SK-N-SH treated with all-trans-retinoic acid at 6 μM for 48 hours (cell line): ENCODE measurements around the gene LILRB5.

Experiments used
- BACH2 ChIP-seq: fragments of 250-450 bp; sonication (Bioruptor Pico); IDR thresholded peaks from 2 replicates; pipeline ENCODE4 v1.9.0; 2021; ENCODE audit warnings: mild to moderate bottlenecking, borderline replicate concordance
- SNAI2 ChIP-seq: fragments of 250-450 bp; sonication (Bioruptor Pico); IDR thresholded peaks from 2 replicates; pipeline ENCODE4 v1.5.0; 2020; ENCODE audit warnings: mild to moderate bottlenecking, moderate library complexity
- TOX ChIP-seq: fragments of 250-450 bp; sonication (Bioruptor Pico); IDR thresholded peaks from 2 replicates; pipeline ENCODE4 v1.8.0; 2021; ENCODE audit warnings: mild to moderate bottlenecking, moderate library complexity, borderline replicate concordance
- ZC3H10 ChIP-seq: fragments of 250-450 bp; sonication (Bioruptor Pico); IDR thresholded peaks from 2 replicates; pipeline ENCODE4 v1.5.1; 2021; ENCODE audit warnings: mild to moderate bottlenecking, moderate library complexity
- ZFP3 ChIP-seq: fragments of 250-450 bp; sonication (Bioruptor Pico); IDR thresholded peaks from 2 replicates; pipeline ENCODE4 v1.5.0; 2020; ENCODE audit warnings: mild to moderate bottlenecking, moderate library complexity
- ZNF8 ChIP-seq: fragments of 450-650 bp; formaldehyde crosslinking; IDR thresholded peaks from 2 replicates; pipeline ENCODE4 v1.5.0; 2020; ENCODE audit warnings: mild to moderate bottlenecking, moderate library complexity
- TF ChIP-seq, protein P1 (sequence below): fragments of 250-450 bp; sonication (Bioruptor Pico); IDR thresholded peaks from 2 replicates; pipeline ENCODE4 v1.5.1; 2021; ENCODE audit warnings: mild to moderate bottlenecking, moderate library complexity
- TF ChIP-seq, protein P2 (sequence below): fragments of 250-450 bp; sonication (Bioruptor Pico); IDR thresholded peaks from 2 replicates; pipeline ENCODE4 v1.8.0; 2020; ENCODE audit warnings: mild to moderate bottlenecking, moderate library complexity, borderline replicate concordance
- TF ChIP-seq, protein P3 (sequence below): fragments of 250-450 bp; sonication (Bioruptor Pico); IDR thresholded peaks from 2 replicates; pipeline ENCODE4 v1.5.0; 2020; ENCODE audit warnings: mild to moderate bottlenecking, moderate library complexity

DNA sequence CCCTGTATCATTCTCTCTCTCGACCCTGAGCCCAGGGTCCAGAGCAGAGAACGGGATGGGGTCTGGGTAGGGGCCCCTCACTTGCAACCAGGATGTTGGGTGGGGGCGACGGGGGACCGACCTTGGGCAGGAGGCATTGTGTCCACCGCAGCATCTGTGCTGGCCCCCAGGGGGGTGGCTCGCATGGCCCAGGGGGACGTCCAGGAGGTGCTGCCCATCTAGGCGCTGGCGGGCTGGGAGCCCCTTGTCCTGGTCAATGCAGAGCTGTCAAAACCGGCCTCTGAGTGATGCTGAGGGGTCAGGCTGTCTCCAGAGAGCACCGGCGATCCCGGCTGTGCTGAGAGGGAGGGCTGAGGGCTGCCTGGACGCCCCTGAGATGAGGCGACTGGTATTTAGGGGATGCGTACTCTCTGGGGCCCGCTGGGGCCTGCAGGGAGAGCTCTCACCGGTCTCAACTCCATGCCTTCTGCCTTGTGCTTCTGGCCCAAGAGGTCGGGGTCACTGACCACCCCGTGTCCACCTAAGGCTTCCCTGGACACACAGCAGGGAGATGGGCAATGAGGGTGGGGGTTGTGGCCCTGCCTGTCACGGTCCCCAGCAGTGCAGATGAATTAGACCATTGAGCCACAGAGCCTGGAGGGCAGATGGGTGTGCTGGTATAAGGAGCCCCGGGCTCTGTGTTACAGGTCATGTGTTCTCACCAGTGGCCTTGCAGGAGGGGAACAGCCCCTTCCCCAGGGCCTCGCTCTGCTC lies 47.8 kb downstream of the LILRB5 start:
- TF ChIP-seq BACH2 (CRISPR knock-in tag) = no peak
- TF ChIP-seq, protein P1, sequence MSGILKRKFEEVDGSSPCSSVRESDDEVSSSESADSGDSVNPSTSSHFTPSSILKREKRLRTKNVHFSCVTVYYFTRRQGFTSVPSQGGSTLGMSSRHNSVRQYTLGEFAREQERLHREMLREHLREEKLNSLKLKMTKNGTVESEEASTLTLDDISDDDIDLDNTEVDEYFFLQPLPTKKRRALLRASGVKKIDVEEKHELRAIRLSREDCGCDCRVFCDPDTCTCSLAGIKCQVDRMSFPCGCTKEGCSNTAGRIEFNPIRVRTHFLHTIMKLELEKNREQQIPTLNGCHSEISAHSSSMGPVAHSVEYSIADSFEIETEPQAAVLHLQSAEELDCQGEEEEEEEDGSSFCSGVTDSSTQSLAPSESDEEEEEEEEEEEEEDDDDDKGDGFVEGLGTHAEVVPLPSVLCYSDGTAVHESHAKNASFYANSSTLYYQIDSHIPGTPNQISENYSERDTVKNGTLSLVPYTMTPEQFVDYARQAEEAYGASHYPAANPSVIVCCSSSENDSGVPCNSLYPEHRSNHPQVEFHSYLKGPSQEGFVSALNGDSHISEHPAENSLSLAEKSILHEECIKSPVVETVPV = no peak
- TF ChIP-seq, protein P2, sequence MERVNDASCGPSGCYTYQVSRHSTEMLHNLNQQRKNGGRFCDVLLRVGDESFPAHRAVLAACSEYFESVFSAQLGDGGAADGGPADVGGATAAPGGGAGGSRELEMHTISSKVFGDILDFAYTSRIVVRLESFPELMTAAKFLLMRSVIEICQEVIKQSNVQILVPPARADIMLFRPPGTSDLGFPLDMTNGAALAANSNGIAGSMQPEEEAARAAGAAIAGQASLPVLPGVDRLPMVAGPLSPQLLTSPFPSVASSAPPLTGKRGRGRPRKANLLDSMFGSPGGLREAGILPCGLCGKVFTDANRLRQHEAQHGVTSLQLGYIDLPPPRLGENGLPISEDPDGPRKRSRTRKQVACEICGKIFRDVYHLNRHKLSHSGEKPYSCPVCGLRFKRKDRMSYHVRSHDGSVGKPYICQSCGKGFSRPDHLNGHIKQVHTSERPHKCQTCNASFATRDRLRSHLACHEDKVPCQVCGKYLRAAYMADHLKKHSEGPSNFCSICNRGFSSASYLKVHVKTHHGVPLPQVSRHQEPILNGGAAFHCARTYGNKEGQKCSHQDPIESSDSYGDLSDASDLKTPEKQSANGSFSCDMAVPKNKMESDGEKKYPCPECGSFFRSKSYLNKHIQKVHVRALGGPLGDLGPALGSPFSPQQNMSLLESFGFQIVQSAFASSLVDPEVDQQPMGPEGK (CRISPR knock-in tag) = no peak
- TF ChIP-seq TOX (CRISPR knock-in tag) = no peak
- TF ChIP-seq, protein P3, sequence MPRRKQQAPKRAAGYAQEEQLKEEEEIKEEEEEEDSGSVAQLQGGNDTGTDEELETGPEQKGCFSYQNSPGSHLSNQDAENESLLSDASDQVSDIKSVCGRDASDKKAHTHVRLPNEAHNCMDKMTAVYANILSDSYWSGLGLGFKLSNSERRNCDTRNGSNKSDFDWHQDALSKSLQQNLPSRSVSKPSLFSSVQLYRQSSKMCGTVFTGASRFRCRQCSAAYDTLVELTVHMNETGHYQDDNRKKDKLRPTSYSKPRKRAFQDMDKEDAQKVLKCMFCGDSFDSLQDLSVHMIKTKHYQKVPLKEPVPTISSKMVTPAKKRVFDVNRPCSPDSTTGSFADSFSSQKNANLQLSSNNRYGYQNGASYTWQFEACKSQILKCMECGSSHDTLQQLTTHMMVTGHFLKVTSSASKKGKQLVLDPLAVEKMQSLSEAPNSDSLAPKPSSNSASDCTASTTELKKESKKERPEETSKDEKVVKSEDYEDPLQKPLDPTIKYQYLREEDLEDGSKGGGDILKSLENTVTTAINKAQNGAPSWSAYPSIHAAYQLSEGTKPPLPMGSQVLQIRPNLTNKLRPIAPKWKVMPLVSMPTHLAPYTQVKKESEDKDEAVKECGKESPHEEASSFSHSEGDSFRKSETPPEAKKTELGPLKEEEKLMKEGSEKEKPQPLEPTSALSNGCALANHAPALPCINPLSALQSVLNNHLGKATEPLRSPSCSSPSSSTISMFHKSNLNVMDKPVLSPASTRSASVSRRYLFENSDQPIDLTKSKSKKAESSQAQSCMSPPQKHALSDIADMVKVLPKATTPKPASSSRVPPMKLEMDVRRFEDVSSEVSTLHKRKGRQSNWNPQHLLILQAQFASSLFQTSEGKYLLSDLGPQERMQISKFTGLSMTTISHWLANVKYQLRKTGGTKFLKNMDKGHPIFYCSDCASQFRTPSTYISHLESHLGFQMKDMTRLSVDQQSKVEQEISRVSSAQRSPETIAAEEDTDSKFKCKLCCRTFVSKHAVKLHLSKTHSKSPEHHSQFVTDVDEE (CRISPR knock-in tag) = no peak
- no peak for TF ChIP-seq SNAI2 (CRISPR knock-in tag)
- no peak for TF ChIP-seq ZFP3
- no peak for TF ChIP-seq ZC3H10
- TF ChIP-seq ZNF8 (CRISPR knock-in tag) = no peak
